Measurements from ENCODE around the gene CIPC.

- TF ChIP-seq SMC3 (conservative IDR thresholded peaks at IDR 0.05; ENCODE audit: insufficient read depth, low read depth, low read length) = no peak
- TF ChIP-seq CTCF (IDR thresholded peaks at IDR 0.05 in 2 of 3, conservative IDR thresholded peaks at IDR 0.05 in 1 of 3; ENCODE audit: insufficient read depth in 2 of 3, low read depth in 1 of 3, low read length in 3 of 3) = no peak
- TF ChIP-seq MXI1 (IDR thresholded peaks at IDR 0.05; ENCODE audit: low read depth, low read length) = no peak
- TF ChIP-seq RFX5 (IDR thresholded peaks at IDR 0.05; ENCODE audit: low read depth, low read length) = no peak
- no peak for TF ChIP-seq ZBTB33 (CRISPR knock-in tag; IDR thresholded peaks at IDR 0.05)
- no peak for TF ChIP-seq GTF2A2 (tag; IDR thresholded peaks at IDR 0.05)
- TF ChIP-seq NFRKB (IDR thresholded peaks at IDR 0.05; ENCODE audit: low read depth) = no peak
- no peak for TF ChIP-seq SREBF2 (CRISPR knock-in tag; IDR thresholded peaks at IDR 0.05)
- no peak for TF ChIP-seq BCL6 (CRISPR knock-in tag; IDR thresholded peaks at IDR 0.05)
- no peak for TF ChIP-seq HDAC6 (IDR thresholded peaks at IDR 0.05; ENCODE audit: low read depth, low read length)
- TF ChIP-seq SIN3A (IDR thresholded peaks at IDR 0.05; ENCODE audit: borderline replicate concordance in 2 of 2, control insufficient read depth in 1 of 2, low read depth in 2 of 2, low read length in 2 of 2) = no peak
- no peak for TF ChIP-seq RBBP5 (IDR thresholded peaks at IDR 0.05; ENCODE audit: borderline replicate concordance, insufficient read depth, low read length, poor library complexity, severe bottlenecking)
- TF ChIP-seq ZFP91 (CRISPR knock-in tag; IDR thresholded peaks at IDR 0.05) = no peak
Observed at GRCh38 chr14:77074969-77075368, 23.1 kb upstream of the CIPC start.
